WTC11 (cell line): ENCODE results near the gene KEAP1. TPM values are rescaled to one million over a fixed set of nuclear protein-coding genes. Genes with fewer than 3 reads are reported as not detected.
A peak's percentile ranks its signal among the peaks of the same experiment; 100 is the strongest.

Source experiments
- ATAC-seq: fragments of 200-7000 bp; cut with Tn5 transposase; 2 replicates; pipeline ENCODE4 v1.10.0; 2021; ENCODE audit warnings: mild to moderate bottlenecking, moderate library complexity
- CTCF ChIA-PET: fragments of 300-600 bp; sonication (Branson Sonifier 250); formaldehyde crosslinking; loops from one replicate; lab custom pipeline; 2021; ENCODE audit warnings: antibody characterized with exemption; lab: Charles Lee
- POLR2A ChIA-PET: fragments of 350-600 bp; sonication (Branson Sonifier 250); formaldehyde crosslinking; loops from one replicate; lab custom pipeline; 2021; ENCODE audit warnings: antibody characterized with exemption; lab: Charles Lee
- DNase-seq: peaks from one replicate; pipeline ENCODE4 v3.0.0; 2021; ENCODE audit warnings: low spot score
- H3K27ac Mint-ChIP-seq: 2 replicates; pipeline ENCODE4 v1.8.0; 2021; ENCODE audit warnings: mixed read lengths
- H3K27me3 Mint-ChIP-seq: 2 replicates; pipeline ENCODE4 v1.8.0; 2021; ENCODE audit warnings: low read depth, mild to moderate bottlenecking, moderate library complexity, mixed read lengths
- H3K36me3 Mint-ChIP-seq: 2 replicates; pipeline ENCODE4 v1.8.0; 2021; ENCODE audit warnings: mixed read lengths
- H3K4me1 Mint-ChIP-seq: 2 replicates; pipeline ENCODE4 v1.8.0; 2022; ENCODE audit warnings: mixed read lengths
- H3K4me3 Mint-ChIP-seq: 2 replicates; pipeline ENCODE4 v1.8.0; 2021; ENCODE audit warnings: mild to moderate bottlenecking, moderate library complexity, mixed read lengths
- H3K9me3 Mint-ChIP-seq: 2 replicates; pipeline ENCODE4 v1.8.0; 2021; ENCODE audit warnings: mixed read lengths
- CREB1 ChIP-seq: sonication (generic); formaldehyde crosslinking; IDR thresholded peaks from 2 replicates; pipeline ENCODE4 v1.8.0; 2023; ENCODE audit warnings: mild to moderate bottlenecking, missing genetic modification reagents
- CREM ChIP-seq: sonication (generic); formaldehyde crosslinking; IDR thresholded peaks from 2 replicates; pipeline ENCODE4 v1.8.1; 2022; ENCODE audit warnings: mild to moderate bottlenecking, missing genetic modification reagents, moderate library complexity
- ESRRA ChIP-seq: sonication (generic); formaldehyde crosslinking; IDR thresholded peaks from 2 replicates; pipeline ENCODE4 v1.8.1; 2022; ENCODE audit warnings: mild to moderate bottlenecking, missing genetic modification reagents, borderline replicate concordance
- ETV6 ChIP-seq: sonication (generic); formaldehyde crosslinking; IDR thresholded peaks from 2 replicates; pipeline ENCODE4 v1.8.1; 2022; ENCODE audit warnings: mild to moderate bottlenecking, missing genetic modification reagents
- HMGA2 ChIP-seq: fragments of 250-450 bp; sonication (Bioruptor Pico); IDR thresholded peaks from 2 replicates; pipeline ENCODE4 v1.4.0; 2021; ENCODE audit warnings: mild to moderate bottlenecking, moderate library complexity
- JUN ChIP-seq: sonication (generic); formaldehyde crosslinking; IDR thresholded peaks from 2 replicates; pipeline ENCODE4 v1.8.0; 2023; ENCODE audit warnings: mild to moderate bottlenecking, missing genetic modification reagents
- NFYB ChIP-seq: sonication (generic); formaldehyde crosslinking; conservative IDR thresholded peaks from 2 replicates; pipeline ENCODE4 v1.8.0; 2022; ENCODE audit warnings: low read depth, missing genetic modification reagents
- OVOL2 ChIP-seq: fragments of 250-450 bp; sonication (Bioruptor Pico); IDR thresholded peaks from 2 replicates; pipeline ENCODE4 v1.9.0; 2021; ENCODE audit warnings: mild to moderate bottlenecking, borderline replicate concordance
- RELA ChIP-seq: sonication (generic); formaldehyde crosslinking; IDR thresholded peaks from 2 replicates; pipeline ENCODE4 v1.8.1; 2022; ENCODE audit warnings: missing genetic modification reagents, mild to moderate bottlenecking, borderline replicate concordance
- SMAD3 ChIP-seq: sonication (generic); formaldehyde crosslinking; IDR thresholded peaks from 2 replicates; pipeline ENCODE4 v1.8.0; 2022; ENCODE audit warnings: missing genetic modification reagents, mild to moderate bottlenecking, borderline replicate concordance
- SP1 ChIP-seq: sonication (generic); formaldehyde crosslinking; conservative IDR thresholded peaks from 2 replicates; pipeline ENCODE4 v1.8.1; 2022; ENCODE audit warnings: missing genetic modification reagents
- TEAD1 ChIP-seq: sonication (generic); formaldehyde crosslinking; IDR thresholded peaks from 2 replicates; pipeline ENCODE4 v1.8.0; 2022; ENCODE audit warnings: mild to moderate bottlenecking, missing genetic modification reagents
- ZNF138 ChIP-seq: sonication (generic); formaldehyde crosslinking; conservative IDR thresholded peaks from 2 replicates; pipeline ENCODE4 v1.8.1; 2022; ENCODE audit warnings: mild to moderate bottlenecking, moderate library complexity, missing genetic modification reagents
- ZNF232 ChIP-seq: sonication (generic); formaldehyde crosslinking; IDR thresholded peaks from 2 replicates; pipeline ENCODE4 v1.8.0; 2022; ENCODE audit warnings: mild to moderate bottlenecking, missing genetic modification reagents
- ZNF317 ChIP-seq: sonication (generic); formaldehyde crosslinking; IDR thresholded peaks from 2 replicates; pipeline ENCODE4 v1.8.1; 2023; ENCODE audit warnings: low read depth, mild to moderate bottlenecking, moderate library complexity, missing genetic modification reagents, borderline replicate concordance
- total RNA-seq: library from RNA; stranded (reverse); gene quantifications from 3 replicates; pipeline ENCODE4 v1.2.3, GENCODE V29; 2021
- TF ChIP-seq, protein P1 (sequence below): sonication (generic); formaldehyde crosslinking; IDR thresholded peaks from 2 replicates; pipeline ENCODE4 v1.8.1; 2023; ENCODE audit warnings: mild to moderate bottlenecking, moderate library complexity, missing genetic modification reagents
- TF ChIP-seq, protein P2 (sequence below): sonication (generic); formaldehyde crosslinking; IDR thresholded peaks from 2 replicates; pipeline ENCODE4 v1.8.0; 2023; ENCODE audit warnings: missing genetic modification reagents, mild to moderate bottlenecking, borderline replicate concordance
- TF ChIP-seq, protein P3 (sequence below): sonication (generic); formaldehyde crosslinking; IDR thresholded peaks from 2 replicates; pipeline ENCODE4 v1.8.1; 2022; ENCODE audit warnings: mild to moderate bottlenecking, missing genetic modification reagents, moderate library complexity, borderline replicate concordance
- TF ChIP-seq, protein P4 (sequence below): sonication (generic); formaldehyde crosslinking; IDR thresholded peaks from 2 replicates; pipeline ENCODE4 v1.8.1; 2023; ENCODE audit warnings: mild to moderate bottlenecking, missing genetic modification reagents, moderate library complexity
- TF ChIP-seq, protein P5 (sequence below): sonication (generic); formaldehyde crosslinking; IDR thresholded peaks from 2 replicates; pipeline ENCODE4 v1.8.1; 2022; ENCODE audit warnings: mild to moderate bottlenecking, moderate library complexity, missing genetic modification reagents
- TF ChIP-seq, protein P6 (sequence below): sonication (generic); formaldehyde crosslinking; IDR thresholded peaks from 2 replicates; pipeline ENCODE4 v1.8.0; 2023; ENCODE audit warnings: missing genetic modification reagents
- TF ChIP-seq, protein P7 (sequence below): sonication (generic); formaldehyde crosslinking; IDR thresholded peaks from 2 replicates; pipeline ENCODE4 v1.8.0; 2022; ENCODE audit warnings: mild to moderate bottlenecking, missing genetic modification reagents
- TF ChIP-seq, protein P8 (sequence below): fragments of 250-450 bp; sonication (Bioruptor Pico); IDR thresholded peaks from 2 replicates; pipeline ENCODE4 v1.9.0; 2021; ENCODE audit warnings: mild to moderate bottlenecking

KEAP1 gene
- total RNA-seq, 1 experiment from 2014 or later, result 68.7 TPM

DNA sequence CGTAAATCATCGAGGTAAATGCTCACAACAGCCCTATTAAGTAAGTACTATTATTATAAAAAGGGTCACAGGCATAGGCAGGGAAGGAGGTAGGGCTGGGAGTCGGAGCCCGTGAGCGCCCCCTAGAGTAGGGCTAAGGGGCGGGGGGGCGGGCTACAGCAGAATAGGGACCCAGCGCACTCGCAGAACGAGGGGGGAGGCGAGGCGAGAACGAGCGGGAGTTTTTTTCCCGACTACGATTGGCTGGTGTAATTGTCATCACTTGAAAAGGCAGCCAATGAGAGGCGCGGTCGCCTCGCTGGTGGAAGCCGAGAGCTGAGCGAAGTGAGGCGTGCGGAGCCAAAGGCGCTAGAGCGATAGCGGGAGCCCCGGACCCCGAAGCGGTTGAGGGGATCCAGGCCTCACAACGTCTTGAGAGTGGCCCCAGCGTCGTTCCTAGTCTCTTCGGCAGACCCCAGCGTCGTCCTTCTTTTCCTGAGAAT is 24.2 kb downstream of the KEAP1 start:
- H3K27me3 Mint-ChIP-seq, result peaks cover 22% of the 10 kb centered on the region
- H3K4me1 Mint-ChIP-seq, result peaks cover 4% of the 10 kb centered on the region
- ChIA-PET POLR2A (interaction anchor here (0.6 kb wide), 1 partner anchor 23 kb away, joined by 5 read pairs; no protein-coding TSS in a partner anchor), CTCF (interaction anchor here (0.5 to 2.1 kb wide), 43 partner anchors 9 to 380 kb away, joined by 3 to 28 read pairs (median 4); partner anchors contain the start of genes CDC37, ICAM1, ICAM5 and PDE4A)
- H3K27ac Mint-ChIP-seq, result no peak overlapping the region
- ATAC-seq (peak; percentile 97), DNase-seq (peak; percentile 94)
- H3K36me3 Mint-ChIP-seq, result no peaks in the 10 kb centered on the region
- H3K9me3 Mint-ChIP-seq, result no peaks in the 10 kb centered on the region
- peak overlapping the region; percentile 53 for H3K4me3 Mint-ChIP-seq
- TF ChIP-seq, protein P1, sequence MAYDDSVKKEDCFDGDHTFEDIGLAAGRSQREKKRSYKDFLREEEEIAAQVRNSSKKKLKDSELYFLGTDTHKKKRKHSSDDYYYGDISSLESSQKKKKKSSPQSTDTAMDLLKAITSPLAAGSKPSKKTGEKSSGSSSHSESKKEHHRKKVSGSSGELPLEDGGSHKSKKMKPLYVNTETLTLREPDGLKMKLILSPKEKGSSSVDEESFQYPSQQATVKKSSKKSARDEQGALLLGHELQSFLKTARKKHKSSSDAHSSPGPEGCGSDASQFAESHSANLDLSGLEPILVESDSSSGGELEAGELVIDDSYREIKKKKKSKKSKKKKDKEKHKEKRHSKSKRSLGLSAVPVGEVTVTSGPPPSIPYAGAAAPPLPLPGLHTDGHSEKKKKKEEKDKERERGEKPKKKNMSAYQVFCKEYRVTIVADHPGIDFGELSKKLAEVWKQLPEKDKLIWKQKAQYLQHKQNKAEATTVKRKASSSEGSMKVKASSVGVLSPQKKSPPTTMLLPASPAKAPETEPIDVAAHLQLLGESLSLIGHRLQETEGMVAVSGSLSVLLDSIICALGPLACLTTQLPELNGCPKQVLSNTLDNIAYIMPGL (CRISPR knock-in tag), result 0 out of 2 replicates have a peak, but pooled peaks have one; percentile 30
- TF ChIP-seq SMAD3 (CRISPR knock-in tag), result peak; percentile 79
- 0 out of 2 replicates have a peak, but pooled peaks have one; percentile 36 for TF ChIP-seq ZNF138
- TF ChIP-seq SP1 (CRISPR knock-in tag), result 0 out of 2 replicates have a peak, but pooled peaks have one; percentile 13
- peak; percentile 60; the same call in 1 of the 2 replicates for TF ChIP-seq ZNF232 (CRISPR knock-in tag)
- TF ChIP-seq CREB1 (CRISPR knock-in tag), result 0 out of 2 replicates have a peak, but pooled peaks have one; percentile 35
- TF ChIP-seq ZNF317, result 0 out of 2 replicates have a peak, but pooled peaks have one; percentile 46
- TF ChIP-seq RELA (CRISPR knock-in tag), result peak; percentile 65; the same call in 1 of the 2 replicates
- peak; percentile 79 for TF ChIP-seq NFYB
- TF ChIP-seq, protein P2, sequence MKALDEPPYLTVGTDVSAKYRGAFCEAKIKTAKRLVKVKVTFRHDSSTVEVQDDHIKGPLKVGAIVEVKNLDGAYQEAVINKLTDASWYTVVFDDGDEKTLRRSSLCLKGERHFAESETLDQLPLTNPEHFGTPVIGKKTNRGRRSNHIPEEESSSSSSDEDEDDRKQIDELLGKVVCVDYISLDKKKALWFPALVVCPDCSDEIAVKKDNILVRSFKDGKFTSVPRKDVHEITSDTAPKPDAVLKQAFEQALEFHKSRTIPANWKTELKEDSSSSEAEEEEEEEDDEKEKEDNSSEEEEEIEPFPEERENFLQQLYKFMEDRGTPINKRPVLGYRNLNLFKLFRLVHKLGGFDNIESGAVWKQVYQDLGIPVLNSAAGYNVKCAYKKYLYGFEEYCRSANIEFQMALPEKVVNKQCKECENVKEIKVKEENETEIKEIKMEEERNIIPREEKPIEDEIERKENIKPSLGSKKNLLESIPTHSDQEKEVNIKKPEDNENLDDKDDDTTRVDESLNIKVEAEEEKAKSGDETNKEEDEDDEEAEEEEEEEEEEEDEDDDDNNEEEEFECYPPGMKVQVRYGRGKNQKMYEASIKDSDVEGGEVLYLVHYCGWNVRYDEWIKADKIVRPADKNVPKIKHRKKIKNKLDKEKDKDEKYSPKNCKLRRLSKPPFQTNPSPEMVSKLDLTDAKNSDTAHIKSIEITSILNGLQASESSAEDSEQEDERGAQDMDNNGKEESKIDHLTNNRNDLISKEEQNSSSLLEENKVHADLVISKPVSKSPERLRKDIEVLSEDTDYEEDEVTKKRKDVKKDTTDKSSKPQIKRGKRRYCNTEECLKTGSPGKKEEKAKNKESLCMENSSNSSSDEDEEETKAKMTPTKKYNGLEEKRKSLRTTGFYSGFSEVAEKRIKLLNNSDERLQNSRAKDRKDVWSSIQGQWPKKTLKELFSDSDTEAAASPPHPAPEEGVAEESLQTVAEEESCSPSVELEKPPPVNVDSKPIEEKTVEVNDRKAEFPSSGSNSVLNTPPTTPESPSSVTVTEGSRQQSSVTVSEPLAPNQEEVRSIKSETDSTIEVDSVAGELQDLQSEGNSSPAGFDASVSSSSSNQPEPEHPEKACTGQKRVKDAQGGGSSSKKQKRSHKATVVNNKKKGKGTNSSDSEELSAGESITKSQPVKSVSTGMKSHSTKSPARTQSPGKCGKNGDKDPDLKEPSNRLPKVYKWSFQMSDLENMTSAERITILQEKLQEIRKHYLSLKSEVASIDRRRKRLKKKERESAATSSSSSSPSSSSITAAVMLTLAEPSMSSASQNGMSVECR (CRISPR knock-in tag), result 0 out of 2 replicates have a peak, but pooled peaks have one; percentile 63
- TF ChIP-seq, protein P3, sequence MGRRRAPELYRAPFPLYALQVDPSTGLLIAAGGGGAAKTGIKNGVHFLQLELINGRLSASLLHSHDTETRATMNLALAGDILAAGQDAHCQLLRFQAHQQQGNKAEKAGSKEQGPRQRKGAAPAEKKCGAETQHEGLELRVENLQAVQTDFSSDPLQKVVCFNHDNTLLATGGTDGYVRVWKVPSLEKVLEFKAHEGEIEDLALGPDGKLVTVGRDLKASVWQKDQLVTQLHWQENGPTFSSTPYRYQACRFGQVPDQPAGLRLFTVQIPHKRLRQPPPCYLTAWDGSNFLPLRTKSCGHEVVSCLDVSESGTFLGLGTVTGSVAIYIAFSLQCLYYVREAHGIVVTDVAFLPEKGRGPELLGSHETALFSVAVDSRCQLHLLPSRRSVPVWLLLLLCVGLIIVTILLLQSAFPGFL (CRISPR knock-in tag), result 0 out of 2 replicates have a peak, but pooled peaks have one; percentile 44
- peak; percentile 56; the same call in 1 of the 2 replicates for TF ChIP-seq ETV6 (CRISPR knock-in tag)
- no peak for TF ChIP-seq OVOL2 (CRISPR knock-in tag)
- TF ChIP-seq, protein P4, sequence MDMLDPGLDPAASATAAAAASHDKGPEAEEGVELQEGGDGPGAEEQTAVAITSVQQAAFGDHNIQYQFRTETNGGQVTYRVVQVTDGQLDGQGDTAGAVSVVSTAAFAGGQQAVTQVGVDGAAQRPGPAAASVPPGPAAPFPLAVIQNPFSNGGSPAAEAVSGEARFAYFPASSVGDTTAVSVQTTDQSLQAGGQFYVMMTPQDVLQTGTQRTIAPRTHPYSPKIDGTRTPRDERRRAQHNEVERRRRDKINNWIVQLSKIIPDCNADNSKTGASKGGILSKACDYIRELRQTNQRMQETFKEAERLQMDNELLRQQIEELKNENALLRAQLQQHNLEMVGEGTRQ, result no peak
- TF ChIP-seq TEAD1 (CRISPR knock-in tag), result peak; percentile 87; the same call in 1 of the 2 replicates
- TF ChIP-seq, protein P5, sequence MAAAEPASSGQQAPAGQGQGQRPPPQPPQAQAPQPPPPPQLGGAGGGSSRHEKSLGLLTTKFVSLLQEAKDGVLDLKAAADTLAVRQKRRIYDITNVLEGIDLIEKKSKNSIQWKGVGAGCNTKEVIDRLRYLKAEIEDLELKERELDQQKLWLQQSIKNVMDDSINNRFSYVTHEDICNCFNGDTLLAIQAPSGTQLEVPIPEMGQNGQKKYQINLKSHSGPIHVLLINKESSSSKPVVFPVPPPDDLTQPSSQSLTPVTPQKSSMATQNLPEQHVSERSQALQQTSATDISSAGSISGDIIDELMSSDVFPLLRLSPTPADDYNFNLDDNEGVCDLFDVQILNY, result peak; percentile 85
- TF ChIP-seq, protein P6, sequence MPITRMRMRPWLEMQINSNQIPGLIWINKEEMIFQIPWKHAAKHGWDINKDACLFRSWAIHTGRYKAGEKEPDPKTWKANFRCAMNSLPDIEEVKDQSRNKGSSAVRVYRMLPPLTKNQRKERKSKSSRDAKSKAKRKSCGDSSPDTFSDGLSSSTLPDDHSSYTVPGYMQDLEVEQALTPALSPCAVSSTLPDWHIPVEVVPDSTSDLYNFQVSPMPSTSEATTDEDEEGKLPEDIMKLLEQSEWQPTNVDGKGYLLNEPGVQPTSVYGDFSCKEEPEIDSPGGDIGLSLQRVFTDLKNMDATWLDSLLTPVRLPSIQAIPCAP, result 0 out of 2 replicates have a peak, but pooled peaks have one; percentile 64
- TF ChIP-seq CREM (CRISPR knock-in tag), result peak; percentile 58; the same call in 1 of the 2 replicates
- TF ChIP-seq HMGA2 (CRISPR knock-in tag), result no peak
- TF ChIP-seq, protein P7, sequence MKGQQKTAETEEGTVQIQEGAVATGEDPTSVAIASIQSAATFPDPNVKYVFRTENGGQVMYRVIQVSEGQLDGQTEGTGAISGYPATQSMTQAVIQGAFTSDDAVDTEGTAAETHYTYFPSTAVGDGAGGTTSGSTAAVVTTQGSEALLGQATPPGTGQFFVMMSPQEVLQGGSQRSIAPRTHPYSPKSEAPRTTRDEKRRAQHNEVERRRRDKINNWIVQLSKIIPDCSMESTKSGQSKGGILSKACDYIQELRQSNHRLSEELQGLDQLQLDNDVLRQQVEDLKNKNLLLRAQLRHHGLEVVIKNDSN (CRISPR knock-in tag), result peak; percentile 56; the same call in 1 of the 2 replicates
- TF ChIP-seq ESRRA (CRISPR knock-in tag), result peak; percentile 83; the same call in 1 of the 2 replicates
- TF ChIP-seq JUN (CRISPR knock-in tag), result 0 out of 2 replicates have a peak, but pooled peaks have one; percentile 35
- TF ChIP-seq, protein P8, sequence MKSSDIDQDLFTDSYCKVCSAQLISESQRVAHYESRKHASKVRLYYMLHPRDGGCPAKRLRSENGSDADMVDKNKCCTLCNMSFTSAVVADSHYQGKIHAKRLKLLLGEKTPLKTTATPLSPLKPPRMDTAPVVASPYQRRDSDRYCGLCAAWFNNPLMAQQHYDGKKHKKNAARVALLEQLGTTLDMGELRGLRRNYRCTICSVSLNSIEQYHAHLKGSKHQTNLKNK (CRISPR knock-in tag), result no peak
